ENCODE measurements around the gene BACE1. TPM values are rescaled to one million over a fixed set of nuclear protein-coding genes. Genes with fewer than 3 reads are reported as not detected.
"Not testable (repeated sequence)": the region's sequence is repeated elsewhere in the genome, so short reads cannot be mapped to it uniquely, and the experiment has no call there.

Gene BACE1
- total RNA-seq, 1 experiment from 2014 or later, result 9.6 TPM

DNA sequence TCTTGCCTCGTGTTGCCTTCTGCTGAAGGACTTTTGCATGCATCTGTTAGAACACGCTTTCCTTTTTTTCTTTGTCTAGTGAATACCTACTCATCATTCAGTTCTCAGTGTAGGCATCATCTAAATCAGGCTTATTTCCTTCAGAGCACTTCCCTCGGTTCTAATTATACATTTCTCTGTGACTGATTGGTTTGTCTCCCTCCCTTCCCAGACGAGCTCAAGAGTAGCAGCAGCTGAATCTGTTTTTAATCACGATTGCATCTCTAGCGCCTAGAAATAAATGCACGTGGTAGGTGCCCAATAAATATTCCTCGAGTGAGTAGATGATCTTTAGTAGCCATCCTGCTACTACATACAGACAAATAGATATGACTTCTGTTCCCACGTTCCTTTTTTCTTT, 17.9 kb upstream of the BACE1 start:
- H3K4me1 Mint-ChIP-seq (ENCODE audit: low read depth, unreplicated experiment), result no peaks in the 10 kb centered on the region
- no peaks in the 10 kb centered on the region for H3K27me3 Mint-ChIP-seq (ENCODE audit: unreplicated experiment)
- BruUV-seq (replicated peaks), result no TSS peak
- H3K9me3 Mint-ChIP-seq (ENCODE audit: low read depth, unreplicated experiment), result no peaks in the 10 kb centered on the region
- peaks cover 7% of the 10 kb centered on the region for H3K36me3 Mint-ChIP-seq (ENCODE audit: insufficient read depth, unreplicated experiment)
- H3K27ac Mint-ChIP-seq (ENCODE audit: unreplicated experiment), result no peak overlapping the region
- no peak overlapping the region for H3K4me3 Mint-ChIP-seq (ENCODE audit: low read depth, unreplicated experiment)
- intact Hi-C loops (cut with micrococcal nuclease; ENCODE audit: unreplicated experiment), result no loop called here
- TF ChIP-seq, protein P1, sequence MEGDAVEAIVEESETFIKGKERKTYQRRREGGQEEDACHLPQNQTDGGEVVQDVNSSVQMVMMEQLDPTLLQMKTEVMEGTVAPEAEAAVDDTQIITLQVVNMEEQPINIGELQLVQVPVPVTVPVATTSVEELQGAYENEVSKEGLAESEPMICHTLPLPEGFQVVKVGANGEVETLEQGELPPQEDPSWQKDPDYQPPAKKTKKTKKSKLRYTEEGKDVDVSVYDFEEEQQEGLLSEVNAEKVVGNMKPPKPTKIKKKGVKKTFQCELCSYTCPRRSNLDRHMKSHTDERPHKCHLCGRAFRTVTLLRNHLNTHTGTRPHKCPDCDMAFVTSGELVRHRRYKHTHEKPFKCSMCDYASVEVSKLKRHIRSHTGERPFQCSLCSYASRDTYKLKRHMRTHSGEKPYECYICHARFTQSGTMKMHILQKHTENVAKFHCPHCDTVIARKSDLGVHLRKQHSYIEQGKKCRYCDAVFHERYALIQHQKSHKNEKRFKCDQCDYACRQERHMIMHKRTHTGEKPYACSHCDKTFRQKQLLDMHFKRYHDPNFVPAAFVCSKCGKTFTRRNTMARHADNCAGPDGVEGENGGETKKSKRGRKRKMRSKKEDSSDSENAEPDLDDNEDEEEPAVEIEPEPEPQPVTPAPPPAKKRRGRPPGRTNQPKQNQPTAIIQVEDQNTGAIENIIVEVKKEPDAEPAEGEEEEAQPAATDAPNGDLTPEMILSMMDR (IDR thresholded peaks at IDR 0.05; ENCODE audit: unreplicated experiment), result no peak
- CTCF ChIA-PET, result no interaction called here
- no peak for DNase-seq

DNA sequence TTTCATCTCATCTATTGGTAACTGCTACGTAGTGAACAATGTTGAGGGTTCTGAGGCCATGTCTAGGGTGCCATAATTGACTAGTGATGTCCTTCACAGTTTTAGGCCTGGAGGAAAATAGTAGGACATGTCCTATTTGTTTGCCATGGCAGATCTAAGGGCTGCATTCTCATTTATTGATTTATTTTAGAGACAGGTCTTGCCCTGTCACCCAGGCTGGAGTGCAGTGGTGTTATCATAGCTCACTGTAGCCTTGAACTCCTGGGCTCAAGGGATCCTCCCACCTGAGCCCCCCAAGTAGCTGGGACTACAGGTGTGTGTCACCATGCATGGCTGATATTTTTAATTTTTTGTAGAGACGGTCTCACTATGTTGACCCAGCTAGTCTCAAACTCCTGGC, 16.8 kb upstream of the BACE1 start:
- Mint-ChIP-seq H3K36me3 (ENCODE audit: insufficient read depth, unreplicated experiment) (peaks cover 4% of the 10 kb centered on the region), H3K9me3 (ENCODE audit: low read depth, unreplicated experiment) (no peaks in the 10 kb centered on the region), H3K27ac (ENCODE audit: unreplicated experiment) (no peak overlapping the region), H3K4me1 (ENCODE audit: low read depth, unreplicated experiment) (no peaks in the 10 kb centered on the region), H3K4me3 (ENCODE audit: low read depth, unreplicated experiment) (no peak overlapping the region), H3K27me3 (ENCODE audit: unreplicated experiment) (no peaks in the 10 kb centered on the region)
- BruUV-seq (replicated peaks), result no TSS peak
- intact Hi-C loops (cut with micrococcal nuclease; ENCODE audit: unreplicated experiment), result no loop called here
- TF ChIP-seq, protein P1 (IDR thresholded peaks at IDR 0.05; ENCODE audit: unreplicated experiment), result no peak
- DNase-seq, result no peak
- CTCF ChIA-PET, result no interaction called here

DNA sequence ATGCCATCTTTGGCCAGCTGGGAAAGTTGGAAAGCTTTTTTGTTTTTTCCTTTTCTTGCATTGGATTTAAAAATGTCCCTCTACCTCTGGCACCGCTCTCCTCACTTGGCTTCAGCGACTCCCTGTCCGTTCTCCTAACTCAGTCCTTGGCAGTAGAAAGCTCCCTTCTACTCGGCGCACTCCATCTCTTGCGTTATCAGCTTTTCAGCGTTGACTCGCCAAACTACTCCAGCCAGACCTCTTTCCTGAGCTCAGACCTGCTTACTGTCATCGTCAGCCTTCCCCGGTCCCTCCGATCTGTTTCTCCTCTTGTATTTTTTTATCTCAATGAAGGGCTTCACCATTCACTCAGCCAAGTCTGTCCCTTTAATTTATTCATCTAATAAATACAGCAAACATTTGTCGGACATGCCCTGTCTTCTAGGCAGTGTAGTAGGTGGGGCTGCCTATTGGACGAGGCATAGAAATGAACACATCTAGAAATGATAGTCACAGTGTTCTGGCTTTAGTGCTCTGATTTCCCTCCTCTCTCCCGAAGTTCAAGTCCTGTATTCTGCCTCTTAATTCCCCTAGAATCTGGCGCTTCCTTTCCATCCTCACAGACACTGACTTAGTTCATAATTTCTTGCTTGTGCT, 12.4 kb upstream of the BACE1 start:
- H3K4me3 Mint-ChIP-seq (ENCODE audit: low read depth, unreplicated experiment), result no peak overlapping the region
- BruUV-seq (replicated peaks), result no TSS peak
- no peaks in the 10 kb centered on the region for H3K9me3 Mint-ChIP-seq (ENCODE audit: low read depth, unreplicated experiment)
- intact Hi-C loops (cut with micrococcal nuclease; ENCODE audit: unreplicated experiment), result no loop called here
- no peak for DNase-seq
- TF ChIP-seq, protein P1 (IDR thresholded peaks at IDR 0.05; ENCODE audit: unreplicated experiment), result no peak
- CTCF ChIA-PET, result no interaction called here
- no peaks in the 10 kb centered on the region for H3K4me1 Mint-ChIP-seq (ENCODE audit: low read depth, unreplicated experiment)
- no peaks in the 10 kb centered on the region for H3K27me3 Mint-ChIP-seq (ENCODE audit: unreplicated experiment)
- no peak overlapping the region for H3K27ac Mint-ChIP-seq (ENCODE audit: unreplicated experiment)
- no peaks in the 10 kb centered on the region for H3K36me3 Mint-ChIP-seq (ENCODE audit: insufficient read depth, unreplicated experiment)

DNA sequence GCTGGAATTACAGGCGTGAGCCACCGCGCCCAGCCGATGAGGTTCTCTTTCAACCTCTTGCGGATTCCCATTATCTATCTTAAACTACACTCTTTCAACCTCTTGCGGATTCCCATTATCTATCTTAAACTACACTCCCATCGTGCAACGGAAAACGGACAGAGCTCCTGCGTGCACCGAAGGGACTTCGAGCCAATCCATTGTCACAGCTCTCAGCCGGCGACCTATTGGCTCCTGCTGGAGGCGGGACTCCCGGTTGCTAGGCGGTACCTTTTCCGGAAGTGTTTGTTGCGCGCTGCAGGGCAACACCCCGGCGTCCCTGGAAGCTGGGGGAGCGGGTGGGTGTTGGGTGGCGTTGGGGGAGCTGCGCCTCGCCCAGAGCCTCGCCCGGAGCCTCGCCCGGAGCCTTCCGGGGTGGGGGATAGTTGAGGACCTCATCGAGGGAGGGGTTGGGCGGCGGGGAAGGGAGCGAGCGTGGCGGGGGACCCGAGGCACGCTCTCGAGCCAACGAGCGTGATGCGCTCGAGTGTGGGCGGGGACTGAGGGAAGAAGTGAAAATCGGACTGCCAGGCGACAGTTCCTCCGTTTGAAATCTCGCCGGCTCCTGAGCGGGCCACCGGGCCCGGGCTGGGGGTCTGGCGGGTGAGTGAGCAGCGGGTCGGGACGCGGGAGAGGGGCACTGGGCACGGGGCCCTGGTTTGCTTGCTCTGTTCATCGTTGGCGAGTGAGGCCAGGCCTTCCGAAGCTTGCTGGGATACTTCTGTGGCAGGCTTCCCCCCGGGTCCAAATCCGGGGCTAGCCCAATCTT, 11.7 kb upstream of the BACE1 start, which contains the start of gene CEP164:
Gene CEP164 (plus strand): TSS at position 288 of the 808 bp plus-strand sequence. CDS start 10,733 bp downstream, outside the sequence.
- Mint-ChIP-seq H3K9me3 (ENCODE audit: low read depth, unreplicated experiment) (peaks cover 2% of the 10 kb centered on the region), H3K4me3 (ENCODE audit: low read depth, unreplicated experiment) (no peak within 1 kb of the TSS), H3K4me1 (ENCODE audit: low read depth, unreplicated experiment) (no peaks in the 10 kb centered on the region), H3K36me3 (ENCODE audit: insufficient read depth, unreplicated experiment) (no peaks in the 10 kb centered on the region), H3K27me3 (ENCODE audit: unreplicated experiment) (no peaks in the 10 kb centered on the region), H3K27ac (ENCODE audit: unreplicated experiment) (no peak within 1 kb of the TSS)
- CTCF ChIA-PET, result interaction anchor here (0.7 kb wide), 2 partner anchors 288 to 320 kb away, joined by 5 to 6 read pairs; no protein-coding TSS in a partner anchor
- DNase-seq, result peak; percentile 89
- TF ChIP-seq, protein P1 (IDR thresholded peaks at IDR 0.05; ENCODE audit: unreplicated experiment), result no peak
- no TSS peak for BruUV-seq (replicated peaks)
- intact Hi-C loops (cut with micrococcal nuclease; ENCODE audit: unreplicated experiment), result no loop called here

DNA sequence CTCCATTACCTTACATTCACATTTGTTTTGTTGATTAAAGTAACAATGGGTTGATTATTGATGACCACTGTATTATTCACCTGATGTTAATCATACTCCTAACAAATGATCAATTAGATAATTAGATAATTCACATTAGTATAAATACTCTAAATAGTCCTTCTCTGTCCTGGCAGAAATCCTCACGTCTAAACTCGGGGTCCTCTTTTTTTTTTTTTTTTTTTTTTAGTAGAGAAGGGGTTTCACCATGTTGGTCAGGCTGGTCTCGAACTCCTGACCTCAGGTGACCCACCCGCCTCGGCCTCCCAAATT, 11.2 kb upstream of the BACE1 start:
- H3K4me1 Mint-ChIP-seq (ENCODE audit: low read depth, unreplicated experiment); H3K9me3 Mint-ChIP-seq (ENCODE audit: low read depth, unreplicated experiment); H3K27ac Mint-ChIP-seq (ENCODE audit: unreplicated experiment); H3K4me3 Mint-ChIP-seq (ENCODE audit: low read depth, unreplicated experiment); H3K27me3 Mint-ChIP-seq (ENCODE audit: unreplicated experiment); intact Hi-C loops (cut with micrococcal nuclease; ENCODE audit: unreplicated experiment); H3K36me3 Mint-ChIP-seq (ENCODE audit: insufficient read depth, unreplicated experiment); DNase-seq; BruUV-seq (replicated peaks): not testable (repeated sequence)
- CTCF ChIA-PET, result interaction anchor here (0.7 kb wide), 2 partner anchors 289 to 320 kb away, joined by 5 to 6 read pairs; no protein-coding TSS in a partner anchor

Measured in Calu3 (cell line).